ENCODE results near the gene ZNRF1.

- TF ChIP-seq JUNB (IDR thresholded peaks at IDR 0.05) (no peak), BCL11A (IDR thresholded peaks at IDR 0.05; ENCODE audit: low read depth, low read length) (no peak), CTCF (IDR thresholded peaks at IDR 0.05 in 2 of 3, conservative IDR thresholded peaks at IDR 0.05 in 1 of 3; ENCODE audit: control insufficient read depth in 2 of 3, extremely low read depth in 1 of 3, insufficient read depth in 1 of 3, low read depth in 3 of 3, low read length in 3 of 3) (no peak), NFYB (IDR thresholded peaks at IDR 0.05; ENCODE audit: insufficient read depth, low read depth, low read length) (no peak), MXI1 (IDR thresholded peaks at IDR 0.05; ENCODE audit: low read depth, low read length) (no peak), MYC (IDR thresholded peaks at IDR 0.05; ENCODE audit: insufficient read depth, insufficient read length, insufficient replicate concordance, low read length, severe bottlenecking) (no peak), FOXM1 (IDR thresholded peaks at IDR 0.05; ENCODE audit: low read depth, low read length) (no peak)
Measured at GRCh38 chr16:75109732-75110243, 111.0 kb downstream of the ZNRF1 start.

All from GM12878 (cell line).